SKM-1 treated with dmso at 0.1 percent for 144 hours (cell line): ENCODE results near the gene MCU.

Experiments
- DNase-seq: peaks from one replicate; lab custom pipeline; 2025; ENCODE audit not compliant: unreplicated experiment; lab: John Stamatoyannopoulos, UW

MCU gene

GRCh38 chr10:72935361-72935760 lies 243.4 kb downstream of the MCU start:
- no peak for DNase-seq
